ENCODE results near the gene KIAA0513.

- TF ChIP-seq CTCF (conservative IDR thresholded peaks at IDR 0.05; ENCODE audit: low read length) (no peak), EZH2phosphoT487 (IDR thresholded peaks at IDR 0.05; ENCODE audit: borderline replicate concordance) (no peak)
Measured at GRCh38 chr16:85049706-85050305, 22.2 kb downstream of the KIAA0513 start.
